ENCODE measurements around the gene WNT11.

DNA sequence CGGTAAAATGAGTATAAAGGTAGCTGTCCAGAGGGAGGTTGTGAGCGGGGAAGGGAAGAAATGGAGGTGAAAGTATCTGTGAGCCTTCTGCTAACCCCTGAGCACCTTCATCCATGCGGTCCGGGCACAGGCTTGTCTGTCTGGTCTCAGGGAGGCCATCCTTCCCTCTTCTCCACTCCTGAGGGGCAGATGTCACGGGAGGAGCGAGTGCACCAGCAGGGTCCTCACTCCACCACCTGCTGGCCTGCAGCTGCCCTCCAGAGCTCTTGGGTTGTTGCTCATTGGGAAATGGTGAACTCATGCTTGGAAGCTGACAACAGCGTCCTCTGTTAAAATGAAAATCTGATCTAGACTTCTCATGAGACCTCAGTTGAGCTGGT lies 33.8 kb upstream of the WNT11 start:
- TF ChIP-seq ESRRG (CRISPR knock-in tag; IDR thresholded peaks at IDR 0.05) (no peak), SNAI2 (CRISPR knock-in tag; IDR thresholded peaks at IDR 0.05) (no peak), RARB (CRISPR knock-in tag; IDR thresholded peaks at IDR 0.05) (no peak), TCF4 (CRISPR knock-in tag; IDR thresholded peaks at IDR 0.05; ENCODE audit: borderline replicate concordance) (no peak), PATZ1 (CRISPR knock-in tag; IDR thresholded peaks at IDR 0.05; ENCODE audit: borderline replicate concordance) (no peak), ZFP3 (CRISPR knock-in tag; IDR thresholded peaks at IDR 0.05) (no peak), ZNF565 (CRISPR knock-in tag; conservative IDR thresholded peaks at IDR 0.05; ENCODE audit: low read depth) (no peak), GLIS3 (CRISPR knock-in tag; IDR thresholded peaks at IDR 0.05) (no peak), BACH2 (CRISPR knock-in tag; IDR thresholded peaks at IDR 0.05; ENCODE audit: borderline replicate concordance) (no peak), ZNF8 (CRISPR knock-in tag; IDR thresholded peaks at IDR 0.05) (no peak), CSDC2 (CRISPR knock-in tag; IDR thresholded peaks at IDR 0.05) (no peak), ARNTL (CRISPR knock-in tag; IDR thresholded peaks at IDR 0.05; ENCODE audit: borderline replicate concordance, low read depth) (no peak)
- TF ChIP-seq, protein P1, sequence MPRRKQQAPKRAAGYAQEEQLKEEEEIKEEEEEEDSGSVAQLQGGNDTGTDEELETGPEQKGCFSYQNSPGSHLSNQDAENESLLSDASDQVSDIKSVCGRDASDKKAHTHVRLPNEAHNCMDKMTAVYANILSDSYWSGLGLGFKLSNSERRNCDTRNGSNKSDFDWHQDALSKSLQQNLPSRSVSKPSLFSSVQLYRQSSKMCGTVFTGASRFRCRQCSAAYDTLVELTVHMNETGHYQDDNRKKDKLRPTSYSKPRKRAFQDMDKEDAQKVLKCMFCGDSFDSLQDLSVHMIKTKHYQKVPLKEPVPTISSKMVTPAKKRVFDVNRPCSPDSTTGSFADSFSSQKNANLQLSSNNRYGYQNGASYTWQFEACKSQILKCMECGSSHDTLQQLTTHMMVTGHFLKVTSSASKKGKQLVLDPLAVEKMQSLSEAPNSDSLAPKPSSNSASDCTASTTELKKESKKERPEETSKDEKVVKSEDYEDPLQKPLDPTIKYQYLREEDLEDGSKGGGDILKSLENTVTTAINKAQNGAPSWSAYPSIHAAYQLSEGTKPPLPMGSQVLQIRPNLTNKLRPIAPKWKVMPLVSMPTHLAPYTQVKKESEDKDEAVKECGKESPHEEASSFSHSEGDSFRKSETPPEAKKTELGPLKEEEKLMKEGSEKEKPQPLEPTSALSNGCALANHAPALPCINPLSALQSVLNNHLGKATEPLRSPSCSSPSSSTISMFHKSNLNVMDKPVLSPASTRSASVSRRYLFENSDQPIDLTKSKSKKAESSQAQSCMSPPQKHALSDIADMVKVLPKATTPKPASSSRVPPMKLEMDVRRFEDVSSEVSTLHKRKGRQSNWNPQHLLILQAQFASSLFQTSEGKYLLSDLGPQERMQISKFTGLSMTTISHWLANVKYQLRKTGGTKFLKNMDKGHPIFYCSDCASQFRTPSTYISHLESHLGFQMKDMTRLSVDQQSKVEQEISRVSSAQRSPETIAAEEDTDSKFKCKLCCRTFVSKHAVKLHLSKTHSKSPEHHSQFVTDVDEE (CRISPR knock-in tag; IDR thresholded peaks at IDR 0.05): no peak
- TF ChIP-seq, protein P2, sequence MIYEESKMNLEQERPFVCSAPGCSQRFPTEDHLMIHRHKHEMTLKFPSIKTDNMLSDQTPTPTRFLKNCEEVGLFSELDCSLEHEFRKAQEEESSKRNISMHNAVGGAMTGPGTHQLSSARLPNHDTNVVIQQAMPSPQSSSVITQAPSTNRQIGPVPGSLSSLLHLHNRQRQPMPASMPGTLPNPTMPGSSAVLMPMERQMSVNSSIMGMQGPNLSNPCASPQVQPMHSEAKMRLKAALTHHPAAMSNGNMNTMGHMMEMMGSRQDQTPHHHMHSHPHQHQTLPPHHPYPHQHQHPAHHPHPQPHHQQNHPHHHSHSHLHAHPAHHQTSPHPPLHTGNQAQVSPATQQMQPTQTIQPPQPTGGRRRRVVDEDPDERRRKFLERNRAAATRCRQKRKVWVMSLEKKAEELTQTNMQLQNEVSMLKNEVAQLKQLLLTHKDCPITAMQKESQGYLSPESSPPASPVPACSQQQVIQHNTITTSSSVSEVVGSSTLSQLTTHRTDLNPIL (CRISPR knock-in tag; IDR thresholded peaks at IDR 0.05; ENCODE audit: low read depth): no peak

Data from SK-N-SH treated with all-trans-retinoic acid at 6 μM for 48 hours (cell line).